ENCODE results near the gene HRAS.

DNA sequence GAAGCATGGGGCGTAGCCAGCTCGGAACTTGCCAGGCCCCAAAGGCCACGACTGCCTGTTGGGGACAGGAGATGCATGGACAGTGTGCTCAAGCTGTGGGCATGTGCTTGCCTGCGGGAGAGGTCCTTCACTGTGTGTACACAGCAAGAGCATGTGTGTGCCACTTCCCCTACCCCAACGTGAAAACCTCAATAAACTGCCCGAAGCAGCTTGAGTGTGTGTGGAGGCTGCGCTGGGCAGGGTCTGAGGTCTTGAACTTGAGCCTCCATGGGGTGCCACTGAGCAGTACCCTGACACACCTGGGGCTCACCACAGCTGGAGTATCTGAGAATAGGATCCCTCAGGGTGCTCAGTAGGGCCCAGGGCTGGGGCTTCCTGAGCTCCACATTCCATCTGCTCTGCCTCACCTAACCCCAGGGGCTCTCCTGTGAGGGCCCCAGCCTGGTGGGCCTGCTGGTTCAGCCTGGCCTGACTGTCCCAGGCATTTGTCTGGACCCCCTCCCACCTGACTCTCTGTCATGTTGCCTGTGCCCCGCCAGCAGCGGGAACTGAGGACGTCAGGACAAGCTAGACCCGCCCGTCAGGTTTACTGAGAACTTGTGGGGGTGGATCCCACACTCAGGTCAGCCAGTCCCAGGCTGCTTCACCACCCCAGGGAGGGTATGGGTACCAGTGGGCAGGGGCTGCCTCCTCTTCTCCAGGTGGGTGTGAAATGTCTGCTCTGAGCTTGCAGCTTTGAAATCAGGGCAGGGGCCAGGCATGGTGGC lies 28.6 kb upstream of the HRAS start:
- TF ChIP-seq, protein P1, sequence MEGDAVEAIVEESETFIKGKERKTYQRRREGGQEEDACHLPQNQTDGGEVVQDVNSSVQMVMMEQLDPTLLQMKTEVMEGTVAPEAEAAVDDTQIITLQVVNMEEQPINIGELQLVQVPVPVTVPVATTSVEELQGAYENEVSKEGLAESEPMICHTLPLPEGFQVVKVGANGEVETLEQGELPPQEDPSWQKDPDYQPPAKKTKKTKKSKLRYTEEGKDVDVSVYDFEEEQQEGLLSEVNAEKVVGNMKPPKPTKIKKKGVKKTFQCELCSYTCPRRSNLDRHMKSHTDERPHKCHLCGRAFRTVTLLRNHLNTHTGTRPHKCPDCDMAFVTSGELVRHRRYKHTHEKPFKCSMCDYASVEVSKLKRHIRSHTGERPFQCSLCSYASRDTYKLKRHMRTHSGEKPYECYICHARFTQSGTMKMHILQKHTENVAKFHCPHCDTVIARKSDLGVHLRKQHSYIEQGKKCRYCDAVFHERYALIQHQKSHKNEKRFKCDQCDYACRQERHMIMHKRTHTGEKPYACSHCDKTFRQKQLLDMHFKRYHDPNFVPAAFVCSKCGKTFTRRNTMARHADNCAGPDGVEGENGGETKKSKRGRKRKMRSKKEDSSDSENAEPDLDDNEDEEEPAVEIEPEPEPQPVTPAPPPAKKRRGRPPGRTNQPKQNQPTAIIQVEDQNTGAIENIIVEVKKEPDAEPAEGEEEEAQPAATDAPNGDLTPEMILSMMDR (conservative IDR thresholded peaks at IDR 0.05 in 1 of 2, IDR thresholded peaks at IDR 0.05 in 1 of 2; ENCODE audit: extremely low read depth in 1 of 2, insufficient read depth in 1 of 2, low read depth in 1 of 2, low read length in 2 of 2) = no peak
- TF ChIP-seq EZH2 (IDR thresholded peaks at IDR 0.05; ENCODE audit: borderline replicate concordance, low read length) = no peak

Data from mammary epithelial cell (primary cell).